SK-MEL-5 (cell line): Measurements from ENCODE around the gene GRK6. TPM values are rescaled to one million over a fixed set of nuclear protein-coding genes. Genes with fewer than 3 reads are reported as not detected.

ENCODE experiments used
- DNase-seq: peaks from one replicate; pipeline ENCODE4 v3.0.0-alpha.2; 2016; ENCODE audit warnings: low read depth, low spot score
- in situ Hi-C: cut with HindIII; loops from 2 replicates; pipeline ENCODE4 v1.10.0; 2016; ENCODE audit warnings: low sequenced_read_pairs, high pct_unique_total_duplicates, low pct_unique_long_range_greater_than_20kb
- total RNA-seq: library from RNA; depleted of rRNA; stranded (reverse); fragments of >200 nt; shearing (Covaris generic); gene quantifications from 2 replicates; pipeline ENCODE4 v1.2.3, GENCODE V29; 2014

Gene GRK6
- total RNA-seq, 1 experiment from 2014 or later, result 19.4 TPM

DNA sequence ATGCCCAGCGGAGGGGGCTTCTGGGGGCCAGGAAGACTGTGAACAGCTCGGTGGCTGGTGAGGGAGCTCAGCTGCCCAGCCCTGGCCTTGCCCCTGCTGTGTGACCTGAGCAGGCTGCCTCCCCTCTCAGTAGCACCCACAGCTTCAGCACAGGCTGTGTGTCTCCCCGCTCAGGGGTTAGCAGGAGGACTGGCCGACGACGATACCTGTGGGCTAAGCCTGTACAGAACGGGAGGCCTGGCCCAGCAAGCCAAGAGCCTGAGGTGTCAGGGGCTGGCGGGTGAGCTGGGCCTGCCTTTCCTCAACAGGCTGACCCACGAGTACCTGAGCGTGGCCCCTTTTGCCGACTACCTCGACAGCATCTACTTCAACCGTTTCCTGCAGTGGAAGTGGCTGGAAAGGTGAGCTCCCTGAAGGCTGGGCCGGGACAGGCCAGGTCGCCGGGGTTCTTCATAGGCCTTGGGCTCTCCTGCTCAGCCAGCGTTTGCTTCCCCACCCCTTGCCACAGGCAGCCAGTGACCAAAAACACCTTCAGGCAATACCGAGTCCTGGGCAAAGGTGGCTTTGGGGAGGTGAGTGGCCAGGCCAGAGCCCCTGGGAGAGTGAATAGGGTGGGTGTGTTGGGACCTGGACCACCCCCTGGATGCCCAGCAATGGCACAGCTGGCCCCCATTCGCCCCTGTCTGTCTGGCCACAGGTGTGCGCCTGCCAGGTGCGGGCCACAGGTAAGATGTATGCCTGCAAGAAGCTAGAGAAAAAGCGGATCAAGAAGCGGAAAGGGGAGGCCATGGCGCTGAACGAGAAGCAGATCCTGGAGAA, 6.6 kb downstream of the GRK6 start:
- in situ Hi-C loops, result no loop called here
- no peak for DNase-seq

GRCh38 chr5:177433658-177434217, 7.3 kb downstream of the GRK6 start:
- in situ Hi-C loops, result no loop called here
- no peak for DNase-seq

DNA sequence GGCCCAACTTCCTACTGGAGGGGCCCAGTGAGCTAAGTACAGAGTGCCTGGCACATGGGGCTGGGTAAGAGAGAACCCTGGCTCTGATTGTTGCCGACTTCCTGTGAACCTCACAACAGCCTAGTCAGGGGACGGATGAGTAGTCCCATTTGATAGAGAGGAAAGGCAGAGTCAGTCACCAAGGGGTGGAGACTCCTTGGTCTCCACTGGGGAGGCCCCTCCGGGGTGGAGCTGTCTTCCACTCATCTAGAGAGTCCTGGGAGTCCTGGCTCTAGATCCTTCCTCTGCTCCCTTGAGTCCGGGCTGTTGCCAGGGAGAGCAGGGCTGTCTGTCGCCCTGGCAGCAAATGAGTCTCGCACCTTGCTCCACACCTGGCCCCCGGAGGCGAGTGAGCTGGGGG, 8.0 kb downstream of the GRK6 start:
- DNase-seq, result no peak
- in situ Hi-C loops, result no loop called here

GRCh38 chr5:177434942-177435738, 8.7 kb downstream of the GRK6 start:
- no peak for DNase-seq
- in situ Hi-C loops, result no loop called here

- in situ Hi-C loops, result no loop called here
- DNase-seq, result no peak
These were observed 9.5 kb downstream of the GRK6 start for GRCh38 chr5:177435847-177436536.

DNA sequence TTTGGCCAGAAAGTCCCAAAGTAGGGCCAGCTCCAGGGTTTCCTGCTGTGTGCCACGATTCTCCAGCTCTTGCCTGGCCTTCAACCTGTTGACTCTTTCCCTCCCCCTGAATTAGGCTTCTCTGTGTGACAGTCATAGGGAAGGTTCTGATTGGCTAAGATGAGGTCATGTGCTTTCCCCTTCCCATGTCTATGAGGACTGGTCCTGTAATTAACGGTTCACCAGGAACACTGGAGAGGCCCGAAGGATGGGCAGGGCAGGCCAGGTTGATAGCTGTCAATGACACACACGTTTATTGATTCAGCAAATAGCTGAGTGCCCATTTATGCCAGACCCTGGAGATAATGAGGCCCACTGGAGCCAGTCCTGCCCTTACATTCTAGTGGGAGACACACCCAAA, 11.1 kb downstream of the GRK6 start:
- in situ Hi-C loops, result no loop called here
- peak; percentile 40 for DNase-seq

GRCh38 chr5:177438468-177438867, 12.0 kb downstream of the GRK6 start:
- no peak for DNase-seq
- in situ Hi-C loops, result no loop called here

DNA sequence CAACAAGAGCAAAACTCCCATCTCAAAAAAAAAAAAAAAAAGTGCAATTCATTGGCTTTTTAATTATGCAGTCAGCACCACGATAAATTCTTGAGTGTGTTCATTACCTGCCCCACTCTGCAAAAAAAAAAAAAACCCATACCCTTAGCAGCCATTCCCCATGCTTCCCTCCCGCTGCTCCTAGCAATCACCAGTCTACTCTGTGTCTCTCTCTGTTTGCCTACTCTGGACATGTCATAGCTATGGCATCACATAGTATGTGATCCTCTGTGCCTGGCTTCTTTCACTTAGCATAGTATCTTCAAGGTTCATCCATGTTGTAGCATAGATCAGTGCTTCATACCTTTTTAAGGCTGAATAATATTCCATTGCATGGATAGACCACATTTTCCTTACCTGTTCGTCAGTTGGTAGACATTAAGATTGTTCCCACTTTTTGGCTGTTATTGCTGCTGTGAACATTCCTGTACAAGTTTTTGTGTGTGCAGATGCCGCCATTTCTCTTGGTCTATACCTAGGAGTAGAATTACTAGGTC, 13.1 kb downstream of the GRK6 start:
- in situ Hi-C loops, result no loop called here
- no peak for DNase-seq

- DNase-seq, result no peak
- in situ Hi-C loops, result no loop called here
These were observed 13.9 kb downstream of the GRK6 start for GRCh38 chr5:177440211-177440989.

GRCh38 chr5:177440990-177441780, 14.7 kb downstream of the GRK6 start:
- no peak for DNase-seq
- in situ Hi-C loops, result no loop called here

- DNase-seq, result no peak
- in situ Hi-C loops, result no loop called here
These were observed 15.8 kb downstream of the GRK6 start for GRCh38 chr5:177442066-177442826.

GRCh38 chr5:177443144-177443983, 16.9 kb downstream of the GRK6 start:
- in situ Hi-C loops, result no loop called here
- no peak for DNase-seq

- in situ Hi-C loops, result no loop called here
- no peak for DNase-seq
These were observed 17.9 kb downstream of the GRK6 start for GRCh38 chr5:177444106-177445051.
